Measurements from ENCODE around the gene FAM170B. TPM values are rescaled to one million over a fixed set of nuclear protein-coding genes. Genes with fewer than 3 reads are reported as not detected.

The FAM170B gene
- total RNA-seq, 1 experiment from 2014 or later = not detected

DNA sequence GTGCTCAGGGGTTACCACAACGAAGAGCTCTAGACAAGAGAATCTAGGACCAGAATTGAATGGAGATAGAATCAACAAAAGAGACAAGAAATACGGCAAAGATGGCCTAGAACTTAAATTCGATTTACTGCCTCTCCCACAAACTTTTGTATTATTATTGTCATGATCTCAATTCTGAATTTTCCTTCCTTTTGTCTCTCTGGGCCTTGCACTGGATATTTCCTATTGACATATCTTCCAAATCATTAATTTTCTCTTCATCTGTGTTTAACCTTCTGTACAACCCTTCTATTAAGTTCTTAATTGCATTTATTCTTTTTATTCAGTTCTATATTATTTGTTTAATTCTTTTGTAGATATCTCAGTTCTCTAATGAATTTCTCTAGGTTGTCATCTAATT, 46.9 kb downstream of the FAM170B start:
- CTCF ChIA-PET = no interaction called here
- H3K4me1 ChIP-seq (ENCODE audit: control insufficient read depth, insufficient read depth, low read length) = no peaks in the 10 kb centered on the region
- no peak overlapping the region for H3K27ac ChIP-seq (ENCODE audit: low read length)
- POLR2A ChIA-PET = no interaction called here
- no peak for ATAC-seq
- in situ Hi-C loops (cut with HindIII; ENCODE audit: low pct_unique_long_range_greater_than_20kb, low sequenced_read_pairs) (no loop called here), intact Hi-C loops (cut with micrococcal nuclease; ENCODE audit: unreplicated experiment) (no loop called here)
- no peak overlapping the region for H3K4me3 ChIP-seq (ENCODE audit: low read depth in 2 of 2, low read length in 2 of 2)
- H3K27me3 ChIP-seq (ENCODE audit: control insufficient read depth, insufficient read depth, low read length) = peaks cover 4% of the 10 kb centered on the region; the same call in 1 of the 2 replicates
- BruUV-seq (replicated peaks) = no TSS peak
- TF ChIP-seq TCF7L2 (IDR thresholded peaks at IDR 0.05; ENCODE audit: low read depth, low read length) (no peak), CTCF (IDR thresholded peaks at IDR 0.05) (no peak), SIN3A (IDR thresholded peaks at IDR 0.05; ENCODE audit: borderline replicate concordance, insufficient read depth, low read depth, low read length) (no peak), REST (IDR thresholded peaks at IDR 0.05; ENCODE audit: insufficient read depth in 1 of 2, low read depth in 2 of 2, low read length in 1 of 2) (no peak), POLR2AphosphoS5 (IDR thresholded peaks at IDR 0.05; ENCODE audit: low read depth, low read length) (no peak)
- peaks cover 9% of the 10 kb centered on the region; the same call in 1 of the 2 replicates for H3K9me3 ChIP-seq (ENCODE audit: control insufficient read depth, insufficient read depth, low read depth, low read length)
- DNase-seq (ENCODE audit: low read depth, low spot score) = no peak
- H3K36me3 ChIP-seq (ENCODE audit: control insufficient read depth, insufficient read depth, low read length) = no peaks in the 10 kb centered on the region

DNA sequence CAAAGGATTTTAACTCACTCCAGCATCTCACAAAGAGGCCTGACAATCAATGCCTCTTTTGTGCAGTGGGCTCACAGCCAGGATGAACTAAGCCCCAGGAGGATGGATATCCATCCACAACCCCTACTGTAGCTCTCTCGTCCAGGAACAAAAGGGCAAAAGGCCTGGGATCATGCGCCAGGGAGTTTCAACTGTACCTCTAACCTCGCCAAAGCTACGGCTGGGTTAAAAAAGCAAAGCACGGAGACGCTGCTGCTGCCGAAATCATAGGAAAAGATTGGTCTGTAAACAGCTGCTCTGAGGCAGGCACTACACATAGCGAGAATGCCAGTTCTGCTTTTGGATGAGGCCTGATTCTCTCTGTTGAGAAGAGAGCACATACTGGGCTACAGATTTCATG, 50.6 kb downstream of the FAM170B start:
- POLR2A ChIA-PET = no interaction called here
- intact Hi-C loops (cut with micrococcal nuclease; ENCODE audit: unreplicated experiment) (no loop called here), in situ Hi-C loops (cut with HindIII; ENCODE audit: low pct_unique_long_range_greater_than_20kb, low sequenced_read_pairs) (no loop called here)
- H3K36me3 ChIP-seq (ENCODE audit: control insufficient read depth, insufficient read depth, low read length) = no peaks in the 10 kb centered on the region
- no TSS peak for BruUV-seq (replicated peaks)
- peaks cover 6% of the 10 kb centered on the region for H3K27me3 ChIP-seq (ENCODE audit: control insufficient read depth, insufficient read depth, low read length)
- DNase-seq (ENCODE audit: low read depth, low spot score) (no peak), ATAC-seq (no peak)
- CTCF ChIA-PET = no interaction called here
- no peaks in the 10 kb centered on the region for H3K4me1 ChIP-seq (ENCODE audit: control insufficient read depth, insufficient read depth, low read length)
- H3K4me3 ChIP-seq (ENCODE audit: low read depth in 2 of 2, low read length in 2 of 2) = no peak overlapping the region
- H3K9me3 ChIP-seq (ENCODE audit: control insufficient read depth, insufficient read depth, low read depth, low read length) = peaks cover 9% of the 10 kb centered on the region; the same call in 1 of the 2 replicates
- TF ChIP-seq SIN3A (IDR thresholded peaks at IDR 0.05; ENCODE audit: borderline replicate concordance, insufficient read depth, low read depth, low read length) (no peak), REST (IDR thresholded peaks at IDR 0.05; ENCODE audit: insufficient read depth in 1 of 2, low read depth in 2 of 2, low read length in 1 of 2) (no peak), CTCF (IDR thresholded peaks at IDR 0.05) (no peak), POLR2AphosphoS5 (IDR thresholded peaks at IDR 0.05; ENCODE audit: low read depth, low read length) (no peak), TCF7L2 (IDR thresholded peaks at IDR 0.05; ENCODE audit: low read depth, low read length) (no peak)
- no peak overlapping the region for H3K27ac ChIP-seq (ENCODE audit: low read length)
